ENCODE measurements around the gene CNDP1. TPM values are rescaled to one million over a fixed set of nuclear protein-coding genes. Genes with fewer than 3 reads are reported as not detected.

Gene CNDP1
- total RNA-seq, 1 donor = not detected

GRCh38 chr18:74597034-74597661, 62.8 kb downstream of the CNDP1 start:
- TF ChIP-seq, protein P1, sequence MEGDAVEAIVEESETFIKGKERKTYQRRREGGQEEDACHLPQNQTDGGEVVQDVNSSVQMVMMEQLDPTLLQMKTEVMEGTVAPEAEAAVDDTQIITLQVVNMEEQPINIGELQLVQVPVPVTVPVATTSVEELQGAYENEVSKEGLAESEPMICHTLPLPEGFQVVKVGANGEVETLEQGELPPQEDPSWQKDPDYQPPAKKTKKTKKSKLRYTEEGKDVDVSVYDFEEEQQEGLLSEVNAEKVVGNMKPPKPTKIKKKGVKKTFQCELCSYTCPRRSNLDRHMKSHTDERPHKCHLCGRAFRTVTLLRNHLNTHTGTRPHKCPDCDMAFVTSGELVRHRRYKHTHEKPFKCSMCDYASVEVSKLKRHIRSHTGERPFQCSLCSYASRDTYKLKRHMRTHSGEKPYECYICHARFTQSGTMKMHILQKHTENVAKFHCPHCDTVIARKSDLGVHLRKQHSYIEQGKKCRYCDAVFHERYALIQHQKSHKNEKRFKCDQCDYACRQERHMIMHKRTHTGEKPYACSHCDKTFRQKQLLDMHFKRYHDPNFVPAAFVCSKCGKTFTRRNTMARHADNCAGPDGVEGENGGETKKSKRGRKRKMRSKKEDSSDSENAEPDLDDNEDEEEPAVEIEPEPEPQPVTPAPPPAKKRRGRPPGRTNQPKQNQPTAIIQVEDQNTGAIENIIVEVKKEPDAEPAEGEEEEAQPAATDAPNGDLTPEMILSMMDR (IDR thresholded peaks at IDR 0.05; ENCODE audit: insufficient read depth, low read length) = no peak
- peak overlapping the region; percentile 89 for H3K4me3 ChIP-seq (ENCODE audit: low read depth, low read length)
- DNase-seq (ENCODE audit: low read depth) = no peak

- peak within 1 kb of the TSS; percentile 89 for H3K4me3 ChIP-seq (ENCODE audit: low read depth, low read length)
- TF ChIP-seq, protein P1 (IDR thresholded peaks at IDR 0.05; ENCODE audit: insufficient read depth, low read length) = no peak
- peak; percentile 92 for DNase-seq (ENCODE audit: low read depth)
These were observed 63.5 kb downstream of the CNDP1 start, which contains the start of gene ZNF407 for GRCh38 chr18:74597662-74598349. Gene ZNF407 (plus strand): TSS chr18:74597870. CDS start chr18:74631020, 33,150 bp downstream.

DNA sequence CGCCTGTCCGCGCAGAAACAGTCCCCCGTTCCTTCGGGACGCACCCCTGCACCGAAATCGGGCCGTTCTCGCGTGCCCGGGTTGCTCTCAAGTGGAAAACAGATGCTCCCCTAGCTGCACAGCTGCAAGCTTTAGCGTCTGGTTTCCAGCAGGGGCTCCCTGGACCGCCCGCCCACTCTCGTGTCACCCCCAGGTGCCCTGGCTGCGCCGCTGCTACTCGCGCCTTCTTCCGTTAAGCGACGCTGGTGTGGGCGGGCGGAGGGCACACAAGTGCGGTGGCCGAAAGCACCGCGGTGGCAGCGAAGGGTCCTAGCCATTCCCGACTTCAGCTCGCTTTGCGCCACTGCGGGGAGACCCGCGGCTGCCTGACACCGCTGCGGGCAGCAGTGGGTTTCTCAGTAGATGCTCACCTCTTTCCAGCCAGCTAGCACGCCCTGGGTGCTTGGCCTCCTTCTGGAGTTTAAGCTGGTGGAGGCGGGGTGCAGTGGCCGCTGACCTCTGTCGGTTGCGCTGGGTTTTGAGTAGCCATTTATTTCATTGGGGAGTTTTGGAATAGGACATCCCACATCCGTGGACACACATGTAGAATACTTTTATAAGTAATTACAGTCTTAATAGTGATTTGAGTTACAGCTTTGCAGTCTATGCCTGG, 64.2 kb downstream of the CNDP1 start:
- TF ChIP-seq, protein P1 (IDR thresholded peaks at IDR 0.05; ENCODE audit: insufficient read depth, low read length) = peak; percentile 15
- H3K4me3 ChIP-seq (ENCODE audit: low read depth, low read length) = peak overlapping the region; percentile 89
- DNase-seq (ENCODE audit: low read depth) = peak; percentile 37

- DNase-seq (ENCODE audit: low read depth) = no peak
- H3K4me3 ChIP-seq (ENCODE audit: low read depth, low read length) = no peak overlapping the region
- TF ChIP-seq, protein P1 (IDR thresholded peaks at IDR 0.05; ENCODE audit: insufficient read depth, low read length) = no peak
These were observed 70.1 kb downstream of the CNDP1 start for GRCh38 chr18:74604361-74604760.

- TF ChIP-seq, protein P1 (IDR thresholded peaks at IDR 0.05; ENCODE audit: insufficient read depth, low read length) = no peak
- no peak overlapping the region for H3K4me3 ChIP-seq (ENCODE audit: low read depth, low read length)
- peak; percentile 32 for DNase-seq (ENCODE audit: low read depth)
These were observed 70.5 kb downstream of the CNDP1 start for GRCh38 chr18:74604774-74605173.

DNA sequence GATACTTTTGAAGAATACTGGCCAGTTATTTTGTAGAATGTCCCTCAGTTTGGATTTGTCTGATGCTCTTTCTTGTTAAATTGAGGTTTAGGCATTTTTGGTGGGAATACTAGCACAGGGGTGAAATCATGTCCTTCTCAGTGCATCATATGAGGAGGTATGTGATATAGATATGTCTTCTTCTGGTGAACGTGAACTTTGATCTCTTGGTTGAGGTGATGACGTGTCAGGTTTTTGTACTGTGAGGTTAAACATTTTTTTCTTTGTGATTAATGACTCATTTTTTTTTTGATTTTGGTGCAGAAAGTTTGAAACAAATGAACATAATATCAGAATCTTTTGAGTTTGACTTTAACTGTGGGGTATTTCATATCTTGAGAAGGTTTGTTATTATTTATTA, 74.4 kb downstream of the CNDP1 start:
- DNase-seq (ENCODE audit: low read depth) = no peak
- TF ChIP-seq, protein P1 (IDR thresholded peaks at IDR 0.05; ENCODE audit: insufficient read depth, low read length) = no peak
- no peak overlapping the region for H3K4me3 ChIP-seq (ENCODE audit: low read depth, low read length)

Data from fibroblast of the aortic adventitia (primary cell).